K562 (cell line): ENCODE results near the gene TXNIP. TPM values are rescaled to one million over a fixed set of nuclear protein-coding genes. Genes with fewer than 3 reads are reported as not detected.
A peak's percentile ranks its signal among the peaks of the same experiment; 100 is the strongest.

ENCODE experiments used
- ARID3A ChIP-seq: IDR thresholded peaks from 2 replicates; pipeline ENCODE4 v1.6.1; 2012; ENCODE audit warnings: low read depth, low read length, improper control_type of control experiment, borderline replicate concordance
- ASH1L ChIP-seq: fragments of 450-650 bp; IDR thresholded peaks from 2 replicates; pipeline ENCODE4 v1.6.1; 2018; ENCODE audit warnings: borderline replicate concordance, mild to moderate bottlenecking, low read depth; ENCODE audit not compliant: partially characterized antibody
- BCLAF1 ChIP-seq, 2 experiments: fragments of 450-650 bp in 1 of 2; IDR thresholded peaks; 2 replicates each; pipeline ENCODE4 v1.6.1; 2011 to 2017; ENCODE audit warnings: low read depth in 2 of 2, antibody characterized with exemption in 1 of 2, borderline replicate concordance in 1 of 2, low read length in 1 of 2, mild to moderate bottlenecking in 1 of 2, mixed read lengths in 1 of 2; ENCODE audit not compliant: control insufficient read depth in 1 of 2
- CCNT2 ChIP-seq: IDR thresholded peaks from 2 replicates; pipeline ENCODE4 v1.6.1; 2011; ENCODE audit warnings: borderline replicate concordance, low read depth, mild to moderate bottlenecking, moderate library complexity, mixed read lengths, low read length; ENCODE audit not compliant: insufficient read length; ENCODE audit errors: extremely low read depth
- FOXJ3 ChIP-seq: sonication (generic); formaldehyde crosslinking; IDR thresholded peaks from 2 replicates; pipeline ENCODE4 v1.4.0; 2020; ENCODE audit warnings: mild to moderate bottlenecking, missing genetic modification reagents
- HMG20B ChIP-seq: fragments of 250-450 bp; sonication (Bioruptor Pico); IDR thresholded peaks from 2 replicates; pipeline ENCODE4 v1.5.0; 2021; ENCODE audit warnings: mild to moderate bottlenecking
- KAT7 ChIP-seq: sonication (generic); formaldehyde crosslinking; IDR thresholded peaks from 2 replicates; pipeline ENCODE4 v1.8.0; 2022; ENCODE audit warnings: missing genetic modification reagents, mild to moderate bottlenecking, borderline replicate concordance
- KDM5B ChIP-seq: fragments of 200-600 bp; sonication (generic); IDR thresholded peaks from 2 replicates; pipeline ENCODE4 v1.6.1; 2012; ENCODE audit warnings: low read depth, mild to moderate bottlenecking, moderate library complexity, low read length, control low read depth, inconsistent platforms; ENCODE audit not compliant: insufficient replicate concordance
- MEIS2 ChIP-seq: fragments of 450-650 bp; IDR thresholded peaks from 2 replicates; pipeline ENCODE4 v1.6.1; 2014; ENCODE audit warnings: mild to moderate bottlenecking; ENCODE audit not compliant: partially characterized antibody
- MYNN ChIP-seq, 2 experiments: sonication (generic); formaldehyde crosslinking in 1 of 2; IDR thresholded peaks; 2 replicates each; pipeline versions ENCODE4 v1.5.0 to v1.6.1; 2016 to 2020; ENCODE audit warnings: antibody characterized with exemption in 1 of 2, missing genetic modification reagents in 1 of 2
- NR1H2 ChIP-seq: sonication (generic); formaldehyde crosslinking; IDR thresholded peaks from 2 replicates; pipeline ENCODE4 v1.4.0; 2020; ENCODE audit warnings: mild to moderate bottlenecking, missing genetic modification reagents
- SAP30 ChIP-seq: fragments of 200-600 bp; sonication (generic); IDR thresholded peaks from 2 replicates; pipeline ENCODE4 v1.6.1; 2012; ENCODE audit warnings: borderline replicate concordance, low read depth, mild to moderate bottlenecking, moderate library complexity, low read length, control low read depth, inconsistent platforms; ENCODE audit not compliant: insufficient read depth, poor library complexity, severe bottlenecking
- STAT5A ChIP-seq: IDR thresholded peaks from 2 replicates; pipeline ENCODE4 v1.6.1; 2012; ENCODE audit warnings: low read length, inconsistent platforms, borderline replicate concordance
- TAL1 ChIP-seq: fragments of 450-650 bp; IDR thresholded peaks from 2 replicates; pipeline ENCODE4 v1.6.1; 2016; ENCODE audit warnings: mild to moderate bottlenecking
- TEAD4 ChIP-seq, 2 experiments: sonication (generic) in 1 of 2; formaldehyde crosslinking in 1 of 2; IDR thresholded peaks; 2 replicates each; pipeline versions ENCODE4 v1.6.1 to v1.8.0; 2012 to 2022; ENCODE audit warnings: borderline replicate concordance in 1 of 2, inconsistent platforms in 1 of 2, low read length in 1 of 2, mild to moderate bottlenecking in 1 of 2, missing genetic modification reagents in 1 of 2
- ZKSCAN3 ChIP-seq: fragments of 250-450 bp; sonication (Bioruptor Pico); IDR thresholded peaks from 2 replicates; pipeline ENCODE4 v1.4.0; 2020
- ZNF444 ChIP-seq: fragments of 250-450 bp; sonication (Bioruptor Pico); IDR thresholded peaks from 2 replicates; pipeline ENCODE4 v1.4.0; 2020; ENCODE audit warnings: mild to moderate bottlenecking, moderate library complexity
- ZNF512 ChIP-seq: IDR thresholded peaks from 2 replicates; pipeline ENCODE4 v1.6.1; 2016; ENCODE audit warnings: missing genetic modification characterization, missing compliant biosample characterization
- ZNF830 ChIP-seq: fragments of 250-450 bp; sonication (Bioruptor Pico); IDR thresholded peaks from 2 replicates; pipeline ENCODE4 v1.5.0; 2021; ENCODE audit warnings: mild to moderate bottlenecking
- ZSCAN32 ChIP-seq: fragments of 450-650 bp; formaldehyde crosslinking; IDR thresholded peaks from 2 replicates; pipeline ENCODE4 v1.4.0; 2020; ENCODE audit warnings: mild to moderate bottlenecking, moderate library complexity
- polyA plus RNA-seq, 8 experiments: library from polyadenylated mRNA; depleted of rRNA in 4 of 8; stranded (reverse) in 5 of 8; unstranded in 3 of 8; fragments of >200 nt; fragmentation: Nextera tagmentation in 2 of 8; fragmentation: Illumina TruSeq in 1 of 8; extraction: Ambion mirVana in 2 of 8; extraction: Trizol in 1 of 8; gene quantifications; 2 replicates each; pipeline versions ENCODE4 v1.2.1 to v1.2.3, GENCODE V29; 2011 to 2014; ENCODE audit warnings: inconsistent platforms in 1 of 8, missing spikeins in 1 of 8
- total RNA-seq, 7 experiments: library from RNA; depleted of rRNA in 6 of 7; stranded (reverse); fragments of >200 nt in 6 of 7; fragmentation: Illumina TruSeq in 2 of 7; extraction: Trizol in 2 of 7; gene quantifications; 2 replicates each; pipeline versions ENCODE4 v1.2.1 to v1.2.3, GENCODE V29; 2011 to 2021; ENCODE audit warnings: low replicate concordance in 1 of 7

The TXNIP gene
- total and polyA plus RNA-seq, 9 of the 15 experiments (the other 6 are each of a cell fraction or from before 2014, with no cell fraction given) = 120 to 499 (median 257) TPM

GRCh38 chr1:145995148-145995881, 1.1 kb downstream of the TXNIP start (continued):
- TF ChIP-seq BCLAF1 (IDR thresholded peaks at IDR 0.05; ENCODE audit: borderline replicate concordance in 1 of 2, control insufficient read depth in 1 of 2, low read depth in 2 of 2, low read length in 1 of 2) (0 out of 4 replicates have a peak, but pooled peaks of 1 of the 2 experiments have one; percentile 24), ZSCAN32 (no peak), FOXJ3 (CRISPR knock-in tag) (no peak), TAL1 (0 out of 2 replicates have a peak, but pooled peaks have one; percentile 1), CCNT2 (peak; percentile 41), MEIS2 (no peak), ZNF444 (CRISPR knock-in tag) (0 out of 2 replicates have a peak, but pooled peaks have one; percentile 7), TEAD4 (IDR thresholded peaks at IDR 0.05; ENCODE audit: low read length) (no peak), TEAD4 (CRISPR knock-in tag; IDR thresholded peaks at IDR 0.05; ENCODE audit: borderline replicate concordance) (no peak), KDM5B (no peak), ZNF512 (tag) (no peak), SAP30 (peak; percentile 16), KAT7 (CRISPR knock-in tag) (no peak), ARID3A (0 out of 2 replicates have a peak, but pooled peaks have one; percentile 25), HMG20B (no peak), MYNN (IDR thresholded peaks at IDR 0.05) (no peak), MYNN (CRISPR knock-in tag; IDR thresholded peaks at IDR 0.05) (no peak), ZNF830 (CRISPR knock-in tag) (no peak), ZKSCAN3 (CRISPR knock-in tag) (no peak), NR1H2 (CRISPR knock-in tag) (0 out of 2 replicates have a peak, but pooled peaks have one; percentile 3), ASH1L (no peak), STAT5A (no peak)
